GM21528 (cell line): ENCODE data around the gene RAG2.
"Not testable (repeated sequence)": the region's sequence is repeated elsewhere in the genome, so short reads cannot be mapped to it uniquely, and the experiment has no call there.

Source experiments
- ATAC-seq: cut with Tn5 transposase; IDR thresholded peaks from one replicate; pipeline ENCODE4 v1.9.1; 2021; ENCODE audit warnings: mild to moderate bottlenecking, moderate library complexity; ENCODE audit not compliant: unreplicated experiment, low FRiP score

Gene RAG2

GRCh38 chr11:36557991-36558390 lies 40.0 kb downstream of the RAG2 start:
- ATAC-seq = no peak

- not testable (repeated sequence) for ATAC-seq
Measured at GRCh38 chr11:36557390-36557789, 40.6 kb downstream of the RAG2 start.

GRCh38 chr11:36550385-36551115 lies 47.5 kb downstream of the RAG2 start:
- no peak for ATAC-seq
